ENCODE results near the gene DOK4.

DNA sequence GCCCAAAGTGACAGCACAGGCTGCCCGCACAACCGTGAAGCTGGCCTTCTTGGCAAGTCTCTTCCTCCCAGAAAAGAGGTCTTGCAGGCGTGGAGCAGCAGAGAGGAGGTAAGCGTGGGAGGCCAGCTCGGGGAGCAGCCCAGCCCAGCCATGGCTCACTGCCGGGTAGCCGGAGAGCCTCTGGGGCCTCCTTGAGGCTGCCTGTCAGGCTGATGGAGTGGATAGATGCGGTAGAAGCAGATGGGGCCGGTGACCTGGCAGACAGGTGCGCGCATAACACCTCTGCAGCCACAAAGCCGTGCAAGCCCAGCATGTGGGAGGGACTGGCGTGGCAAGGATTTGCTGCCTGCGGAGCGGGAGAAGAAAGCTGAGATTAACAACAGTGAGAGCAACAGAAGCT is 17.1 kb upstream of the DOK4 start:
- TF ChIP-seq, protein P1, sequence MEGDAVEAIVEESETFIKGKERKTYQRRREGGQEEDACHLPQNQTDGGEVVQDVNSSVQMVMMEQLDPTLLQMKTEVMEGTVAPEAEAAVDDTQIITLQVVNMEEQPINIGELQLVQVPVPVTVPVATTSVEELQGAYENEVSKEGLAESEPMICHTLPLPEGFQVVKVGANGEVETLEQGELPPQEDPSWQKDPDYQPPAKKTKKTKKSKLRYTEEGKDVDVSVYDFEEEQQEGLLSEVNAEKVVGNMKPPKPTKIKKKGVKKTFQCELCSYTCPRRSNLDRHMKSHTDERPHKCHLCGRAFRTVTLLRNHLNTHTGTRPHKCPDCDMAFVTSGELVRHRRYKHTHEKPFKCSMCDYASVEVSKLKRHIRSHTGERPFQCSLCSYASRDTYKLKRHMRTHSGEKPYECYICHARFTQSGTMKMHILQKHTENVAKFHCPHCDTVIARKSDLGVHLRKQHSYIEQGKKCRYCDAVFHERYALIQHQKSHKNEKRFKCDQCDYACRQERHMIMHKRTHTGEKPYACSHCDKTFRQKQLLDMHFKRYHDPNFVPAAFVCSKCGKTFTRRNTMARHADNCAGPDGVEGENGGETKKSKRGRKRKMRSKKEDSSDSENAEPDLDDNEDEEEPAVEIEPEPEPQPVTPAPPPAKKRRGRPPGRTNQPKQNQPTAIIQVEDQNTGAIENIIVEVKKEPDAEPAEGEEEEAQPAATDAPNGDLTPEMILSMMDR (IDR thresholded peaks at IDR 0.05) = no peak
- TF ChIP-seq POLR2AphosphoS5 (IDR thresholded peaks at IDR 0.05) = no peak
